Keratinocyte (primary cell): ENCODE results near the gene NFATC3. TPM values are rescaled to one million over a fixed set of nuclear protein-coding genes. Genes with fewer than 3 reads are reported as not detected.

ENCODE experiments used
- DNase-seq: peaks from one replicate; pipeline ENCODE4 v3.0.0-alpha.2; 2011; ENCODE audit warnings: low read depth, missing footprints, low spot score
- FAIRE-seq: peaks from 2 replicates; lab custom pipeline; 2011; peaks lifted over from hg19 to GRCh38; lab: Jason Lieb, UNC
- H2AFZ ChIP-seq: 2 replicates; pipeline ENCODE4 v1.6.0; 2012; ENCODE audit warnings: low read length, control low read depth, inconsistent platforms; ENCODE audit not compliant: control insufficient read depth
- H3K27ac ChIP-seq: 2 replicates; pipeline ENCODE4 v1.5.1; 2011; ENCODE audit warnings: low read length; ENCODE audit not compliant: control insufficient read depth, insufficient read depth
- H3K27me3 ChIP-seq: 3 replicates; pipeline ENCODE4 v1.6.0; 2011; ENCODE audit warnings: low read length; ENCODE audit not compliant: control insufficient read depth, insufficient read depth; ENCODE audit errors: extremely low read depth
- H3K36me3 ChIP-seq, 2 experiments: 2 replicates in 1 of 2; 3 replicates in 1 of 2; pipeline ENCODE4 v1.5.1; 2011; ENCODE audit warnings: low read length in 2 of 2, mild to moderate bottlenecking in 1 of 2; ENCODE audit not compliant: control insufficient read depth in 2 of 2, insufficient read depth in 2 of 2; ENCODE audit errors: extremely low read depth in 1 of 2
- H3K4me1 ChIP-seq: 3 replicates; pipeline ENCODE4 v1.5.1; 2011; ENCODE audit warnings: low read length; ENCODE audit not compliant: control insufficient read depth, insufficient read depth; ENCODE audit errors: extremely low read depth
- H3K4me2 ChIP-seq: 3 replicates; pipeline ENCODE4 v1.6.0; 2011; ENCODE audit warnings: low read depth, low read length; ENCODE audit not compliant: control insufficient read depth, insufficient read depth; ENCODE audit errors: extremely low read depth
- H3K4me3 ChIP-seq, 3 experiments: fragments of 200-600 bp in 1 of 3; sonication (generic) in 1 of 3; 2 replicates in 2 of 3; 3 replicates in 1 of 3; pipeline ENCODE4 v1.5.1; 2011 to 2016; ENCODE audit warnings: low read length in 3 of 3, mild to moderate bottlenecking in 3 of 3, control low read depth in 2 of 3, inconsistent platforms in 1 of 3, low read depth in 1 of 3, mixed read lengths in 1 of 3, mixed run types in 1 of 3, moderate library complexity in 1 of 3; ENCODE audit not compliant: control insufficient read depth in 2 of 3, insufficient read depth in 2 of 3; ENCODE audit errors: extremely low read depth in 1 of 3
- H3K79me2 ChIP-seq: 2 replicates; pipeline ENCODE4 v1.6.0; 2012; ENCODE audit warnings: low read length; ENCODE audit not compliant: control insufficient read depth, insufficient read depth
- H3K9ac ChIP-seq: 3 replicates; pipeline ENCODE4 v1.6.0; 2011; ENCODE audit warnings: low read length; ENCODE audit not compliant: control insufficient read depth, insufficient read depth; ENCODE audit errors: extremely low read depth
- H3K9me1 ChIP-seq: 3 replicates; pipeline ENCODE4 v1.6.0; 2011; ENCODE audit warnings: low read length; ENCODE audit not compliant: control insufficient read depth, insufficient read depth; ENCODE audit errors: extremely low read depth
- H3K9me3 ChIP-seq: 2 replicates; pipeline ENCODE4 v1.5.1; 2012; ENCODE audit warnings: low read depth, low read length; ENCODE audit not compliant: control insufficient read depth
- H4K20me1 ChIP-seq: 3 replicates; pipeline ENCODE4 v1.6.0; 2011; ENCODE audit warnings: low read length; ENCODE audit not compliant: control insufficient read depth, insufficient read depth; ENCODE audit errors: extremely low read depth
- CTCF ChIP-seq, 3 experiments: IDR thresholded peaks in 1 of 3; conservative IDR thresholded peaks in 1 of 3; optimal IDR thresholded peaks in 1 of 3; 2 replicates in 2 of 3; 3 replicates in 1 of 3; pipeline versions ENCODE3 to v1.5.1; 2011; ENCODE audit warnings: low read length in 3 of 3, mild to moderate bottlenecking in 3 of 3, moderate library complexity in 2 of 3, control low read depth in 1 of 3, inconsistent platforms in 1 of 3; ENCODE audit not compliant: insufficient read depth in 2 of 3; ENCODE audit errors: extremely low read depth in 1 of 3
- EZH2 ChIP-seq: IDR thresholded peaks from one replicate; pipeline ENCODE4 v1.6.1; 2012; ENCODE audit warnings: inconsistent platforms, mild to moderate bottlenecking, low read length, moderate library complexity
- dilution Hi-C: fragments of 300-500 bp; cut with MboI; formaldehyde crosslinking; loops from one replicate; pipeline ENCODE4 v1.7.0; 2020; ENCODE audit warnings: low sequenced_read_pairs; ENCODE audit not compliant: extremely low pct_ligation_motif_present
- polyA plus RNA-seq, 5 experiments: library from polyadenylated mRNA; depleted of rRNA in 3 of 5; stranded (reverse) in 3 of 5; stranded (forward) in 1 of 5; unstranded in 1 of 5; fragments of >200 nt; gene quantifications; 1 replicate in 1 of 5; 2 replicates in 3 of 5; 3 replicates in 1 of 5; pipeline versions ENCODE4 v1.2.1 to v1.2.3, GENCODE V29; 2011 to 2012; ENCODE audit warnings: missing spikeins in 2 of 5, low read depth in 1 of 5, low replicate concordance in 1 of 5

NFATC3 gene
- polyA plus RNA-seq, 1 donor (not counting 4 experiments of a cell fraction or from before 2014, with no cell fraction given), result 11.5 TPM

- DNase-seq (no peak), FAIRE-seq (no peak)
- Histone ChIP-seq H3K27ac (no peak overlapping the region), H3K4me3 (no peak overlapping the region), H3K9me1 (no peaks in the 10 kb centered on the region), H3K36me3 (peaks cover 18 to 27% of the 10 kb centered on the region in 2 experiments), H2AFZ (no peak overlapping the region), H3K27me3 (no peaks in the 10 kb centered on the region), H3K9ac (no peak overlapping the region), H3K4me1 (peaks cover 19% of the 10 kb centered on the region), H3K4me2 (no peak overlapping the region), H4K20me1 (no peaks in the 10 kb centered on the region), H3K79me2 (no peaks in the 10 kb centered on the region), H3K9me3 (no peaks in the 10 kb centered on the region)
- no peak for TF ChIP-seq CTCF (optimal IDR thresholded peaks at IDR 0.05 in 1 of 3, IDR thresholded peaks at IDR 0.05 in 1 of 3, conservative IDR thresholded peaks at IDR 0.05 in 1 of 3; ENCODE audit: extremely low read depth in 1 of 3, insufficient read depth in 2 of 3, low read length in 3 of 3)
- TF ChIP-seq EZH2, result no peak
- dilution Hi-C loops, result no loop called here
These were observed 174.0 kb downstream of the NFATC3 start for GRCh38 chr16:68259007-68259825.

GRCh38 chr16:68263559-68264127 lies 178.5 kb downstream of the NFATC3 start:
- dilution Hi-C loops, result no loop called here
- H3K27ac ChIP-seq, result peak overlapping the region; percentile 87
- DNase-seq, result no peak
- peaks cover 22% of the 10 kb centered on the region for H3K4me1 ChIP-seq
- H3K4me3 ChIP-seq, result peak overlapping the region; percentile 68 to 94 (median 82)
- H3K9ac ChIP-seq, result peak overlapping the region; percentile 90
- peak overlapping the region; percentile 86 for H2AFZ ChIP-seq
- H3K9me3 ChIP-seq, result no peaks in the 10 kb centered on the region
- H3K79me2 ChIP-seq, result peaks cover 32% of the 10 kb centered on the region
- H3K36me3 ChIP-seq, result peaks cover 17% of the 10 kb centered on the region in 2 experiments
- TF ChIP-seq EZH2, result no peak
- no peak for TF ChIP-seq CTCF (optimal IDR thresholded peaks at IDR 0.05 in 1 of 3, IDR thresholded peaks at IDR 0.05 in 1 of 3, conservative IDR thresholded peaks at IDR 0.05 in 1 of 3; ENCODE audit: extremely low read depth in 1 of 3, insufficient read depth in 2 of 3, low read length in 3 of 3)
- peak overlapping the region; percentile 78 for H3K4me2 ChIP-seq
- H4K20me1 ChIP-seq, result peaks cover 2% of the 10 kb centered on the region
- no peaks in the 10 kb centered on the region for H3K27me3 ChIP-seq
- no peak for FAIRE-seq
- H3K9me1 ChIP-seq, result no peaks in the 10 kb centered on the region
